GM23338 (cell line): ENCODE results near the gene SETBP1. TPM values are rescaled to one million over a fixed set of nuclear protein-coding genes. Genes with fewer than 3 reads are reported as not detected.

Experiments
- ATAC-seq: fragments of 200-7000 bp; cut with Tn5 transposase; 3 replicates; pipeline ENCODE4 v1.9.1; 2020
- DNase-seq: peaks from one replicate; pipeline ENCODE4 v3.0.0-alpha.2; 2015; ENCODE audit warnings: low spot score
- H2AFZ ChIP-seq: fragments of 200-600 bp; sonication (generic); 2 replicates; pipeline ENCODE4 v1.8.0; 2016; ENCODE audit warnings: antibody characterized with exemption, mild to moderate bottlenecking, moderate library complexity
- H3F3A ChIP-seq: fragments of 200-600 bp; sonication (generic); replicated peaks from 2 replicates; pipeline ENCODE4 v1.8.0; 2017; ENCODE audit warnings: antibody characterized with exemption, mixed run types, low read depth
- H3K27ac ChIP-seq: fragments of 200-600 bp; sonication (generic); 2 replicates; pipeline ENCODE4 v1.6.1; 2016; ENCODE audit warnings: low read depth
- H3K27me3 ChIP-seq: fragments of 200-600 bp; sonication (generic); 2 replicates; pipeline ENCODE4 v1.8.0; 2016; ENCODE audit warnings: mild to moderate bottlenecking, mixed run types, moderate library complexity; ENCODE audit not compliant: insufficient read depth
- H3K36me3 ChIP-seq: fragments of 200-600 bp; sonication (generic); 2 replicates; pipeline ENCODE4 v1.8.0; 2016; ENCODE audit warnings: mild to moderate bottlenecking; ENCODE audit not compliant: insufficient read depth
- H3K4me1 ChIP-seq: fragments of 200-600 bp; sonication (generic); 2 replicates; pipeline ENCODE4 v1.8.0; 2016; ENCODE audit warnings: mild to moderate bottlenecking, moderate library complexity; ENCODE audit not compliant: insufficient read depth
- H3K4me2 ChIP-seq: fragments of 200-600 bp; sonication (generic); 2 replicates; pipeline ENCODE4 v1.7.1; 2017; ENCODE audit warnings: mixed run types
- H3K4me3 ChIP-seq: fragments of 200-600 bp; sonication (generic); 2 replicates; pipeline ENCODE4 v1.6.1; 2016; ENCODE audit warnings: mixed run types
- H3K79me2 ChIP-seq: fragments of 200-600 bp; sonication (generic); replicated peaks from 2 replicates; pipeline ENCODE4 v1.8.0; 2017; ENCODE audit warnings: mild to moderate bottlenecking; ENCODE audit not compliant: insufficient read depth
- H3K9me2 ChIP-seq: fragments of 200-600 bp; sonication (generic); 2 replicates; pipeline ENCODE4 v1.8.0; 2017; ENCODE audit not compliant: insufficient read depth
- H4K20me1 ChIP-seq: fragments of 200-600 bp; sonication (generic); replicated peaks from 2 replicates; pipeline ENCODE4 v1.8.0; 2017; ENCODE audit warnings: mild to moderate bottlenecking; ENCODE audit not compliant: insufficient read depth
- H3K27ac Mint-ChIP-seq: 2 replicates; pipeline ENCODE4 v1.8.0; 2020; ENCODE audit warnings: inconsistent platforms, mild to moderate bottlenecking, moderate library complexity, mixed read lengths
- H3K27me3 Mint-ChIP-seq: 3 replicates; pipeline ENCODE4 v1.8.0; 2022; ENCODE audit warnings: low read depth, mild to moderate bottlenecking, moderate library complexity, mixed read lengths, inconsistent platforms; ENCODE audit not compliant: insufficient read depth, poor library complexity
- H3K36me3 Mint-ChIP-seq: 3 replicates; pipeline ENCODE4 v1.8.0; 2021; ENCODE audit warnings: low read depth, mild to moderate bottlenecking, inconsistent platforms, moderate library complexity, mixed read lengths
- H3K4me1 Mint-ChIP-seq: 3 replicates; pipeline ENCODE4 v1.8.0; 2020; ENCODE audit warnings: mild to moderate bottlenecking, inconsistent platforms, mixed read lengths
- H3K4me3 Mint-ChIP-seq: 3 replicates; pipeline ENCODE4 v1.8.0; 2021; ENCODE audit warnings: moderate library complexity, mild to moderate bottlenecking, inconsistent platforms, mixed read lengths
- H3K9me3 Mint-ChIP-seq: 3 replicates; pipeline ENCODE4 v1.8.0; 2020; ENCODE audit warnings: moderate library complexity, mild to moderate bottlenecking, inconsistent platforms, mixed read lengths
- CREB1 ChIP-seq: fragments of 250-450 bp; sonication (Bioruptor Pico); IDR thresholded peaks from 2 replicates; pipeline ENCODE4 v1.5.0; 2020; ENCODE audit warnings: low read depth, mild to moderate bottlenecking, moderate library complexity
- CTCF ChIP-seq, 2 experiments: fragments of 200-600 bp in 1 of 2; sonication (generic) in 1 of 2; conservative IDR thresholded peaks; 2 replicates each; pipeline versions ENCODE4 v1.5.1 to v1.6.1; 2016 to 2017; ENCODE audit warnings: antibody characterized with exemption in 2 of 2, low read depth in 2 of 2, mild to moderate bottlenecking in 2 of 2, moderate library complexity in 1 of 2
- ETS1 ChIP-seq: IDR thresholded peaks from 2 replicates; pipeline ENCODE4 v1.6.1; 2016; ENCODE audit warnings: antibody characterized with exemption
- EZH2 ChIP-seq: fragments of 200-600 bp; sonication (generic); IDR thresholded peaks from one replicate; pipeline ENCODE4 v1.8.0; 2017; ENCODE audit warnings: antibody characterized with exemption, mild to moderate bottlenecking, low read depth; ENCODE audit not compliant: unreplicated experiment
- EZH2phosphoT487 ChIP-seq: fragments of 200-600 bp; sonication (generic); IDR thresholded peaks from one replicate; pipeline ENCODE4 v1.8.1; 2018; ENCODE audit warnings: antibody characterized with exemption; ENCODE audit not compliant: unreplicated experiment
- JUNB ChIP-seq: IDR thresholded peaks from one replicate; pipeline ENCODE4 v1.6.1; 2016; ENCODE audit warnings: antibody characterized with exemption; ENCODE audit not compliant: unreplicated experiment
- NANOG ChIP-seq: IDR thresholded peaks from 2 replicates; pipeline ENCODE4 v1.6.1; 2016; ENCODE audit warnings: antibody characterized with exemption, borderline replicate concordance
- POLR2AphosphoS5 ChIP-seq: IDR thresholded peaks from 2 replicates; pipeline ENCODE4 v1.6.1; 2016; ENCODE audit warnings: antibody characterized with exemption, low read depth
- STAT1 ChIP-seq: IDR thresholded peaks from one replicate; pipeline ENCODE4 v1.6.1; 2016; ENCODE audit warnings: antibody characterized with exemption; ENCODE audit not compliant: unreplicated experiment
- ZNF114 ChIP-seq: fragments of 250-450 bp; sonication (Bioruptor Pico); IDR thresholded peaks from 2 replicates; pipeline ENCODE4 v1.5.0; 2020; ENCODE audit warnings: mild to moderate bottlenecking, moderate library complexity
- ZNF331 ChIP-seq: fragments of 250-450 bp; sonication (Bioruptor Pico); IDR thresholded peaks from 2 replicates; pipeline ENCODE4 v1.5.0; 2020; ENCODE audit warnings: low read depth, mild to moderate bottlenecking, moderate library complexity
- ZNF462 ChIP-seq: fragments of 250-450 bp; sonication (Bioruptor Pico); IDR thresholded peaks from 2 replicates; pipeline ENCODE4 v1.5.0; 2020; ENCODE audit warnings: mild to moderate bottlenecking, moderate library complexity
- polyA plus RNA-seq: library from polyadenylated mRNA; unstranded; fragments of >200 nt; fragmentation: Nextera tagmentation; extraction: Ambion mirVana; gene quantifications from 2 replicates; pipeline ENCODE4 v1.2.1, GENCODE V29; 2016
- total RNA-seq: library from RNA; depleted of rRNA; stranded (reverse); fragments of >200 nt; shearing (Covaris generic); gene quantifications from 2 replicates; pipeline ENCODE4 v1.2.3, GENCODE V29; 2014
- TF ChIP-seq, protein P1 (sequence below): IDR thresholded peaks from one replicate; pipeline ENCODE4 v1.6.1; 2018; ENCODE audit warnings: antibody characterized with exemption; ENCODE audit not compliant: unreplicated experiment

The SETBP1 gene
- total and polyA plus RNA-seq, 2 experiments from 2014 or later = 1.6 to 5.5 TPM

- DNase-seq (no peak), ATAC-seq (no peak)
- TF ChIP-seq JUNB (no peak), ZNF462 (CRISPR knock-in tag) (no peak), POLR2AphosphoS5 (no peak), EZH2phosphoT487 (no peak), EZH2 (no peak), STAT1 (no peak), ZNF331 (CRISPR knock-in tag) (no peak), NANOG (no peak), ETS1 (no peak), ZNF114 (CRISPR knock-in tag) (no peak), CTCF (conservative IDR thresholded peaks at IDR 0.05; ENCODE audit: low read depth in 2 of 2) (no peak), CREB1 (no peak)
- TF ChIP-seq, protein P1, sequence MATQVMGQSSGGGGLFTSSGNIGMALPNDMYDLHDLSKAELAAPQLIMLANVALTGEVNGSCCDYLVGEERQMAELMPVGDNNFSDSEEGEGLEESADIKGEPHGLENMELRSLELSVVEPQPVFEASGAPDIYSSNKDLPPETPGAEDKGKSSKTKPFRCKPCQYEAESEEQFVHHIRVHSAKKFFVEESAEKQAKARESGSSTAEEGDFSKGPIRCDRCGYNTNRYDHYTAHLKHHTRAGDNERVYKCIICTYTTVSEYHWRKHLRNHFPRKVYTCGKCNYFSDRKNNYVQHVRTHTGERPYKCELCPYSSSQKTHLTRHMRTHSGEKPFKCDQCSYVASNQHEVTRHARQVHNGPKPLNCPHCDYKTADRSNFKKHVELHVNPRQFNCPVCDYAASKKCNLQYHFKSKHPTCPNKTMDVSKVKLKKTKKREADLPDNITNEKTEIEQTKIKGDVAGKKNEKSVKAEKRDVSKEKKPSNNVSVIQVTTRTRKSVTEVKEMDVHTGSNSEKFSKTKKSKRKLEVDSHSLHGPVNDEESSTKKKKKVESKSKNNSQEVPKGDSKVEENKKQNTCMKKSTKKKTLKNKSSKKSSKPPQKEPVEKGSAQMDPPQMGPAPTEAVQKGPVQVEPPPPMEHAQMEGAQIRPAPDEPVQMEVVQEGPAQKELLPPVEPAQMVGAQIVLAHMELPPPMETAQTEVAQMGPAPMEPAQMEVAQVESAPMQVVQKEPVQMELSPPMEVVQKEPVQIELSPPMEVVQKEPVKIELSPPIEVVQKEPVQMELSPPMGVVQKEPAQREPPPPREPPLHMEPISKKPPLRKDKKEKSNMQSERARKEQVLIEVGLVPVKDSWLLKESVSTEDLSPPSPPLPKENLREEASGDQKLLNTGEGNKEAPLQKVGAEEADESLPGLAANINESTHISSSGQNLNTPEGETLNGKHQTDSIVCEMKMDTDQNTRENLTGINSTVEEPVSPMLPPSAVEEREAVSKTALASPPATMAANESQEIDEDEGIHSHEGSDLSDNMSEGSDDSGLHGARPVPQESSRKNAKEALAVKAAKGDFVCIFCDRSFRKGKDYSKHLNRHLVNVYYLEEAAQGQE = no peak
- H2AFZ ChIP-seq = no peak overlapping the region
- no peaks in the 10 kb centered on the region for H3K4me1 ChIP-seq
- H3K36me3 Mint-ChIP-seq = 0 out of 3 replicates have a peak, but pooled peaks cover 3% of the 10 kb centered on the region
- H3K36me3 ChIP-seq = no peaks in the 10 kb centered on the region
- H3K9me3 Mint-ChIP-seq = no peaks in the 10 kb centered on the region
- H3K4me3 Mint-ChIP-seq = no peak overlapping the region
- no peaks in the 10 kb centered on the region; the same call in 1 of the 3 replicates for H3K4me1 Mint-ChIP-seq
- H3K27ac ChIP-seq = no peak overlapping the region
- H3K9me2 ChIP-seq = peaks cover 10% of the 10 kb centered on the region; the same call in 1 of the 2 replicates
- H4K20me1 ChIP-seq = no peaks in the 10 kb centered on the region
- no peak overlapping the region; the same call in 1 of the 2 replicates for H3K27ac Mint-ChIP-seq
- H3K27me3 ChIP-seq = no peaks in the 10 kb centered on the region
- H3K27me3 Mint-ChIP-seq = no peaks in the 10 kb centered on the region
- no peaks in the 10 kb centered on the region for H3K79me2 ChIP-seq
- H3K4me2 ChIP-seq = no peak overlapping the region
- no peak overlapping the region for H3K4me3 ChIP-seq
- no peaks in the 10 kb centered on the region for H3F3A ChIP-seq
These were observed 175.0 kb downstream of the SETBP1 start for GRCh38 chr18:44855681-44856080.
